PC-9 (cell line): Measurements from ENCODE around the gene NEDD4. TPM values are rescaled to one million over a fixed set of nuclear protein-coding genes. Genes with fewer than 3 reads are reported as not detected.
A peak's percentile ranks its signal among the peaks of the same experiment; 100 is the strongest.

ENCODE experiments used
- BruUV-seq: library from RNA; stranded (reverse); fragments of 400-500 nt; replicated peaks from 2 replicates; lab custom pipeline; 2021; lab: Mats Ljungman, UMichigan
- CTCF ChIA-PET: fragments of 300-600 bp; sonication (Branson Sonifier 250); formaldehyde crosslinking; loops from one replicate; lab custom pipeline; 2022; ENCODE audit warnings: antibody characterized with exemption; lab: Charles Lee
- POLR2A ChIA-PET: fragments of 300-600 bp; sonication (Branson Sonifier 250); formaldehyde crosslinking; loops from one replicate; lab custom pipeline; 2022; ENCODE audit warnings: antibody characterized with exemption; ENCODE audit not compliant: unreplicated experiment; lab: Charles Lee
- DNase-seq, 2 experiments: peaks; one replicate each; pipeline versions ENCODE4 v3.0.0 to v3.0.0-alpha.2; 2015 to 2022; ENCODE audit warnings: mixed read lengths in 1 of 2
- H2AFZ ChIP-seq: fragments of 200-600 bp; sonication (generic); 2 replicates; pipeline ENCODE4 v1.8.1; 2017; ENCODE audit warnings: antibody characterized with exemption
- H3F3A ChIP-seq: fragments of 200-600 bp; sonication (generic); 2 replicates; pipeline ENCODE4 v1.8.1; 2017; ENCODE audit warnings: antibody characterized with exemption, mild to moderate bottlenecking, low read depth; ENCODE audit not compliant: insufficient read depth
- H3K27ac ChIP-seq: fragments of 200-600 bp; sonication (generic); 2 replicates; pipeline ENCODE4 v1.6.1; 2016; ENCODE audit warnings: mixed run types
- H3K27me3 ChIP-seq: fragments of 200-600 bp; sonication (generic); 2 replicates; pipeline ENCODE4 v1.6.1; 2016; ENCODE audit warnings: low read depth, mixed run types; ENCODE audit not compliant: insufficient read depth
- H3K36me3 ChIP-seq: fragments of 200-600 bp; sonication (generic); 2 replicates; pipeline ENCODE4 v1.6.1; 2016; ENCODE audit warnings: low read depth, mixed run types
- H3K4me1 ChIP-seq: fragments of 200-600 bp; sonication (generic); replicated peaks from 2 replicates; pipeline ENCODE4 v1.6.1; 2016; ENCODE audit warnings: mixed run types; ENCODE audit not compliant: insufficient read depth
- H3K4me2 ChIP-seq: fragments of 200-600 bp; sonication (generic); 2 replicates; pipeline ENCODE4 v1.6.1; 2017; ENCODE audit warnings: mixed run types
- H3K4me3 ChIP-seq: fragments of 200-600 bp; sonication (generic); 2 replicates; pipeline ENCODE4 v1.6.1; 2016; ENCODE audit warnings: mixed run types
- H3K79me2 ChIP-seq: fragments of 200-600 bp; sonication (generic); 2 replicates; pipeline ENCODE4 v1.6.1; 2017; ENCODE audit warnings: low read depth, mixed run types
- H3K9me2 ChIP-seq: fragments of 200-600 bp; sonication (generic); 2 replicates; pipeline ENCODE4 v1.8.1; 2017; ENCODE audit warnings: mild to moderate bottlenecking; ENCODE audit not compliant: insufficient read depth
- H3K9me3 ChIP-seq: fragments of 200-600 bp; sonication (generic); 2 replicates; pipeline ENCODE4 v1.8.1; 2016; ENCODE audit warnings: low read depth; ENCODE audit not compliant: insufficient read depth
- H4K20me1 ChIP-seq: fragments of 200-600 bp; sonication (generic); 2 replicates; pipeline ENCODE4 v1.8.1; 2017; ENCODE audit not compliant: insufficient read depth
- CTCF ChIP-seq: fragments of 200-600 bp; sonication (generic); conservative IDR thresholded peaks from 2 replicates; pipeline ENCODE4 v1.6.1; 2017; ENCODE audit warnings: mixed run types, antibody characterized with exemption, mild to moderate bottlenecking, moderate library complexity
- EZH2 ChIP-seq: fragments of 200-600 bp; sonication (generic); IDR thresholded peaks from 2 replicates; pipeline ENCODE4 v1.8.0; 2017; ENCODE audit warnings: antibody characterized with exemption, low read depth
- intact Hi-C: fragments of 100-400 bp; cut with micrococcal nuclease; formaldehyde crosslinking; loops from one replicate; pipeline ENCODE4 v1.10.0; 2022; ENCODE audit not compliant: unreplicated experiment
- total RNA-seq: library from RNA; stranded (reverse); gene quantifications from 2 replicates; pipeline ENCODE4 v1.2.3, GENCODE V29; 2021

NEDD4 gene
- total RNA-seq, 1 experiment from 2014 or later = 24.5 TPM

- Histone ChIP-seq H3K9me3 (no peaks in the 10 kb centered on the region), H3K27ac (peak overlapping the region; percentile 54; the same call in 1 of the 2 replicates), H3K27me3 (no peaks in the 10 kb centered on the region), H3K4me3 (no peak overlapping the region), H3K4me1 (peaks cover 61% of the 10 kb centered on the region), H3K4me2 (peak overlapping the region; percentile 61), H3K79me2 (no peaks in the 10 kb centered on the region), H3F3A (peaks cover 33% of the 10 kb centered on the region), H4K20me1 (no peaks in the 10 kb centered on the region), H3K36me3 (no peaks in the 10 kb centered on the region), H2AFZ (no peak overlapping the region), H3K9me2 (no peaks in the 10 kb centered on the region)
- peak; percentile 29 to 65 for DNase-seq
- TF ChIP-seq CTCF (no peak), EZH2 (no peak)
- intact Hi-C loops = loop anchor here (2.0 to 10.0 kb wide), 2 partner anchors 41 to 245 kb away; partner anchors contain the start of gene RFX7
- no TSS peak for BruUV-seq
- ChIA-PET CTCF (no interaction called here), POLR2A (interaction anchor here (0.6 kb wide), 1 partner anchor 149 kb away, joined by 4 read pairs; no protein-coding TSS in a partner anchor)
Observed at GRCh38 chr15:55999658-56000057, 6.2 kb upstream of the NEDD4 start.

DNA sequence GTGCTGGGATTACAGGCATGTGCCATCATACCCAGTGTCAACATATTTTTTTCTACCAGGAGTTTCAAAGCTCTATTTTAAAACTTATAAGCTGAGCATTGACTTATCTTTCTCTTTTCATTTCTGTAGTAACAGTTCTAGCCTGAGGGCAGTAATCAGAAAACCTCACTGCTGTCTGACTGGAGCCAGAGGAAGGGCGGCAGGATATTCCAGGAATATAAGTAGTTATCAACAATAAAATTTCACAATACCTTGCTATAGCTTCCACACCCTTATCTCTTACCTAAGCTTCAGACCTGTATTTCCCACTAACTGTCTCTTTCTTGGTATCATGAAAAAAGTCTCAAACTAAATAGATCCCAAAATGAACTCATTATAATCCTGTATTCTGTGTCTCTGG lies 5.1 kb upstream of the NEDD4 start:
- peak; percentile 22 to 54 for DNase-seq
- Histone ChIP-seq H3K4me2 (peak overlapping the region; percentile 21), H3F3A (peaks cover 39% of the 10 kb centered on the region), H3K27me3 (no peaks in the 10 kb centered on the region), H3K79me2 (no peaks in the 10 kb centered on the region), H3K9me2 (no peaks in the 10 kb centered on the region), H4K20me1 (no peaks in the 10 kb centered on the region), H2AFZ (no peak overlapping the region), H3K27ac (peak overlapping the region; percentile 54), H3K4me1 (peaks cover 62% of the 10 kb centered on the region), H3K9me3 (no peaks in the 10 kb centered on the region), H3K36me3 (no peaks in the 10 kb centered on the region), H3K4me3 (no peak overlapping the region)
- BruUV-seq = no TSS peak
- TF ChIP-seq CTCF (no peak), EZH2 (no peak)
- ChIA-PET CTCF (no interaction called here), POLR2A (interaction anchor here (0.6 kb wide), 1 partner anchor 42 kb away, joined by 6 read pairs; no protein-coding TSS in a partner anchor)
- intact Hi-C loops = loop anchor here (2.0 to 10.0 kb wide), 2 partner anchors 42 to 246 kb away; partner anchors contain the start of gene RFX7

GRCh38 chr15:55993804-55994560 lies 570 bp upstream of the NEDD4 start:
- POLR2A ChIA-PET = no interaction called here
- Histone ChIP-seq H3K9me2 (no peaks in the 10 kb centered on the region), H4K20me1 (no peaks in the 10 kb centered on the region), H3K27ac (peak overlapping the region; percentile 26; the same call in 1 of the 2 replicates), H3K4me3 (peak overlapping the region; percentile 81), H2AFZ (peak overlapping the region; percentile 93), H3K36me3 (no peaks in the 10 kb centered on the region), H3K9me3 (no peaks in the 10 kb centered on the region), H3K27me3 (no peaks in the 10 kb centered on the region), H3K4me2 (peak overlapping the region; percentile 88), H3K4me1 (peaks cover 22% of the 10 kb centered on the region), H3K79me2 (peaks cover 8% of the 10 kb centered on the region; the same call in 1 of the 2 replicates), H3F3A (peaks cover 19% of the 10 kb centered on the region)
- CTCF ChIA-PET = interaction anchor here (0.6 kb wide), 1 partner anchor 34 kb away, joined by 3 read pairs; no protein-coding TSS in a partner anchor
- DNase-seq = peak in 1 of 2 experiments; percentile 40
- no peak for TF ChIP-seq EZH2
- no peak for TF ChIP-seq CTCF
- intact Hi-C loops = loop anchor here (2.0 to 10.0 kb wide), 3 partner anchors 59 to 251 kb away; partner anchors contain the start of gene RFX7
- TSS peak; percentile 71 for BruUV-seq
